LNCAP (cell line): Measurements from ENCODE around the gene BEND6.

Experiments
- TF ChIP-seq, protein P1 (sequence below): fragments of 450-650 bp; IDR thresholded peaks from 2 replicates; pipeline ENCODE4 v1.5.1; 2017; ENCODE audit warnings: mild to moderate bottlenecking

Gene BEND6

DNA sequence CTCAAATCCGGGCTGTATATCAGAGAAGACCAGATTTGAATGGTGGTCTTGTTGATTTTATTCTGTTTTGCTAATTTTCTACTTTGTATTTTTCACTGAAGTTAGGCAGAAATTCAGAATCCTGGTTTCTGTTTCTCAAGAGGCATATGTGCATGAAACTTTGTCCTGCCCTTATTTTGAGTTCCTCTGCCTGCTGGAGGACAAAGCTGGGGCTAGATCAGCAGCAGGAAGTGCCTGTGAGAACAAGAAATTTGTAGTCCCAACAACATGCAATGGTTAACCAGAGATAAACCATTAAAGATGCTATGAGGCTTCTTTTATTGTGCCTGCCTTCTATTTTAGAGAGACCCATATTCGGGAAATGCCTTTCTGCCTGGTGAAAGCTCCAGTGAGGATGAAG, 37.1 kb downstream of the BEND6 start:
- TF ChIP-seq, protein P1, sequence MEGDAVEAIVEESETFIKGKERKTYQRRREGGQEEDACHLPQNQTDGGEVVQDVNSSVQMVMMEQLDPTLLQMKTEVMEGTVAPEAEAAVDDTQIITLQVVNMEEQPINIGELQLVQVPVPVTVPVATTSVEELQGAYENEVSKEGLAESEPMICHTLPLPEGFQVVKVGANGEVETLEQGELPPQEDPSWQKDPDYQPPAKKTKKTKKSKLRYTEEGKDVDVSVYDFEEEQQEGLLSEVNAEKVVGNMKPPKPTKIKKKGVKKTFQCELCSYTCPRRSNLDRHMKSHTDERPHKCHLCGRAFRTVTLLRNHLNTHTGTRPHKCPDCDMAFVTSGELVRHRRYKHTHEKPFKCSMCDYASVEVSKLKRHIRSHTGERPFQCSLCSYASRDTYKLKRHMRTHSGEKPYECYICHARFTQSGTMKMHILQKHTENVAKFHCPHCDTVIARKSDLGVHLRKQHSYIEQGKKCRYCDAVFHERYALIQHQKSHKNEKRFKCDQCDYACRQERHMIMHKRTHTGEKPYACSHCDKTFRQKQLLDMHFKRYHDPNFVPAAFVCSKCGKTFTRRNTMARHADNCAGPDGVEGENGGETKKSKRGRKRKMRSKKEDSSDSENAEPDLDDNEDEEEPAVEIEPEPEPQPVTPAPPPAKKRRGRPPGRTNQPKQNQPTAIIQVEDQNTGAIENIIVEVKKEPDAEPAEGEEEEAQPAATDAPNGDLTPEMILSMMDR: no peak

- TF ChIP-seq, protein P1: no peak
Observed at GRCh38 chr6:56992703-56993102, 37.8 kb downstream of the BEND6 start.

GRCh38 chr6:56995347-56995902, 40.5 kb downstream of the BEND6 start:
- TF ChIP-seq, protein P1: peak; percentile 34; the same call in 1 of the 2 replicates

GRCh38 chr6:56996401-56996800, 41.5 kb downstream of the BEND6 start:
- TF ChIP-seq, protein P1: no peak

- TF ChIP-seq, protein P1: no peak
Observed at GRCh38 chr6:56999049-56999448, 44.1 kb downstream of the BEND6 start.

- TF ChIP-seq, protein P1: no peak
Observed at GRCh38 chr6:57002197-57002596, 47.3 kb downstream of the BEND6 start.

- TF ChIP-seq, protein P1: no peak
Observed at GRCh38 chr6:57004292-57004691, 49.4 kb downstream of the BEND6 start.

GRCh38 chr6:57006101-57006500, 51.2 kb downstream of the BEND6 start:
- TF ChIP-seq, protein P1: no peak
